GM18909 (cell line): ENCODE results near the gene MIGA1.
A peak's percentile ranks its signal among the peaks of the same experiment; 100 is the strongest.
"Not testable (repeated sequence)": the region's sequence is repeated elsewhere in the genome, so short reads cannot be mapped to it uniquely, and the experiment has no call there.

ENCODE experiments used
- ATAC-seq: cut with Tn5 transposase; IDR thresholded peaks from one replicate; pipeline ENCODE4 v1.9.1; 2021; ENCODE audit warnings: mild to moderate bottlenecking; ENCODE audit not compliant: unreplicated experiment, poor library complexity

Gene MIGA1, protein sequence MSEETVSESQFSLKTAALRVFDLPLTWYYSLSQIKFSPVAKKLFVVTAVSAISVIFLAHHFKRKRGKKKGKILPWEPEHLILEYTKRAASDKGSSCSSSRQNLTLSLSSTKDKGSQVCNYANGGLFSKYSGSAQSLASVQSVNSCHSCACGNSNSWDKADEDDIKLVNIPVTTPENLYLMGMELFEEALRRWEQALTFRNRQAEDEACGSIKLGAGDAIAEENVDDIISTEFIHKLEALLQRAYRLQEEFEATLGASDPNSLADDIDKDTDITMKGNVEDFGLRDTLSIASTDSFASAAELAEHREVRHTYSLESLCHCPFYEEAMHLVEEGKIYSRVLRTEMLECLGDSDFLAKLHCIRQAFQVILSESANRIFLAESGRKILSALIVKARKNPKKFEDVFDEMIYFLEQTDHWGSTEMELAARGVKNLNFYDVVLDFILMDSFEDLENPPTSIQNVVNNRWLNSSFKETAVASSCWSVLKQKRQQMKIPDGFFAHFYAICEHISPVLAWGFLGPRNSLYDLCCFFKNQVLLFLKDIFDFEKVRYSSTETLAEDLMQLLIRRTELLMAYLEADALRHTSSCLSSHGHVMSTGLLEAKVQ

DNA sequence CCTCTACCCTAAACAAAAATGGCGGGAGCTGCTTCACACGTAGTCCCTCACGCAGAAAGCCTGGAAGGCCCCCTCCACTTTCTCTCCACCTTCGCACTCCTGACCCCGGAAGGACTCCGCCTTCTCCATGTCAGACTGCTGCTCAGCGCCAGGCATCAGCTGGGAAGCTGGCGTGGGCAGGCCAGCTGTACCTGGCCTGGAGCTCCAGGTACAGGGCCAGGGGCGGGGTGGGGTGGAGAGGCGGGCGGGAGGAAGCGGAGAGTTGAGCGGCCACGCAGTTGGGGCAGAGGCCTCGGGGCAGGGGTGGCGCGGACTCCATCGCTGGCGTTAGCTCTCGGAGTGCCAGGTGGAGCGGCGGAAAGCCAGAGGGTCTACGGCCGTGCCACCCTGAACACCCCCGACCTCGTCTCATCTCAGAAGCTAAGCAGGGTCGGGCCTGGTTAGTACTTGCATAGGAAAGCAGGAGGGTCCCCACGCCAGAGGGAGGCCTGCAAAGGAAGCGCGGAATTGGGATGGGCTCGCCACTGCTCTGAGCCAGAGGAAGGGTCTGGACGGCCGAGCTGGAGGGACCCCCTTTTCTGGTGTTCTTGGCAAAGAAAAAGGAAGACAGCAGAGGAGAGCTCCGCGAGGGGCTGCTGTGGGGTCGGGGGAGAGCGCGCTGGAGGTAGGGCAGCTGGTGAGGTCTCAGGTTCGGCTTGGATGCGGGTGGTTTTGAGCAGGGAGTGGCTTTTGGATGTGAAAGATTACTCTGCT, at the start of gene MIGA1:
Gene MIGA1, plus strand, starts transcription at position 121 of the 753 bp plus-strand sequence. CDS start 3,604 bp downstream, outside the sequence.
- peak; percentile 93 for ATAC-seq

DNA sequence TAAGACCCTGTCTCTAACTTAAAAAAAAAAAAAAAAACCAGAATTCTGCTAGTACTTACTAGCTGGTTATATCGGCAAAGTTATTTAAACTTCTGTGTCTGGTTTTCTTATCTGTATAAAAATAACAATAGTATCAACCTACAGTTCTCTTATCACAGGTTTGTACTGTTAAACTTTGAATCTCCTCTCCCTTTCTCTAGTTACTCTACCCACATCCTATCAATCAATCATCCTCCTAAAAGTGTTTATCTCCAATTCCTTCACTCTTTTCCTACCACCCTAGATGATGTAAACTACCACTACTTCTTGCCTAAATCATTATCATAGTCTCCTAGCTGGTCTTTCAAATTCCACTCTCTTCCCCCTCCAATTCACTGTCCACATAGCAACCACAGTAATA, 47.4 kb upstream of the MIGA1 start:
- ATAC-seq = no peak

DNA sequence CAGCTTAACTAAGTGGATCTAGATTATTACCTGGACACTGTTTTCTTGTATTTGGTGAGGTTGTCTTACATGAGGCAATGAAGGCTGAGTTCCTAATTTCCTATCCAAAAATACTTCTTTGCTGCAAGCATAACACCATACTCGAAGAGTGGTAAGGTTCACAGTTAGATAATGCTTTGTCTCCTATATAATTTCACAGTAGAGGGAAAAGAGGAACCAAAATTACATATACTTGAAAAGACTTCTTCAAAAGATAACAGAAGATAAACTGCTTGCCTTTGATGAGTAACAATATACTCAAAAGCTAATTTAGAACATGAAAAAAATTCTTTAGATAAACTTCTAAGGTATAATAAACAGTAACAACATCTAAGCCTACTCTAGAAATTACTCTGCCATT, 40.2 kb upstream of the MIGA1 start:
- no peak for ATAC-seq

DNA sequence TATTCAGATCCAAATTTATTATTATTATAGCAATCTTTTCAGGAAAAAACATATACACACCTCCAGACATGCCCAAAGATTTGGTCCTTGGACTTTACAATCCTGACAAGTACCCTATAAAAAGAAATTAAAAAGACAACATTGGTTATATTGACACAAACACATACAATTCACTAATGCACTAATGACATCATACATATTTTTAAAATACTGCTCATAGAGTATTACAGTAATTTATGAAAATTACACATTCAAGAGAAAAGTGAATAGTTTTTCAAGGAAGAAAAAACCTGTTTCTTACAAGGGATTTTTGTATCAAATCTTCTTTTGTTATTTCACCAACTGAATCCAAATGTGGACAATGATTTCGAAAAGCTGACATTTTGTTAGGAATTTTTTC, 38.1 kb upstream of the MIGA1 start:
- no peak for ATAC-seq

DNA sequence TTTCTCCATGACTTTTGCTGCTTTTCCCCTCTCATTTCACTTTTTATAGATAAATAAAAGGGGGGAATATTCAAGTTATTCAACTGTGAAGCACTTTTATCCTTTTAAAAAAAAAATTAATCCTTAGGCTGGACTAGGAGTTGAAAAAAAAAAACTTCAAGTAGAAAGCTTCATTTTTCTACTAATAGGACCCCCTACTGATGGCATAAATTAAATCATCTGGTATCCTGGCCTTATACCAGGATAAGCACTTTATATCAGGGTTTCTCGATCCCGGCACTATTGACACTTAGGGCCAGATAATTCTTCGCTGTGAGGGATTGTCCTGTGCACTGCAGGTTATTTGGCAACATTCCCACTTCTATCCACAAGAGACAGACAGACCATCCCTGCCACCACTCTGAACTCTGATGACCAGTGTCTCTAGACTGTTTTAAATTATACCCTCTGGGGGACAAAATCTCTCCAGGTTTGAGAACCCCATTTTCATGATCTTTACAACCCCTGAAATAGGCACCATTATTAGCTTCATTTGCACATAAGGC, 37.4 kb upstream of the MIGA1 start:
- no peak for ATAC-seq

DNA sequence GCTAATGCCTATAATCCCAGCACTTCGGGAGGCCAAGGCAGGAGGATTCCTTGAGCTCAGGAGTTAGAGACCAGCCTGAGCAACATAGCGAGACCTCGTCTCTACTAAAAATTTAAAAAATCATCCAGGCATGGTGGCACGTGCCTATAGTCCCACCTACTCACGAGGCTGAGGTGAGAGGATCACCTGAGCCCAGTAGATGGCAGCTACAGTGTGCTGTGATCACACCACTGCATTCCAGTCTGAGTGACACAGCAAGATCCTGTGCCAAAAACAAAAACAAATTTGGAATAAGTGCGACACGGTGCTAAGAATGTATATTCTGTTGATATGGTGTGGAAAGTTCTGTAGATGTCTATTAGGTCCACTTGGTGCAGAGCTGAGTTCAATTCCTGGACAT, 34.9 kb upstream of the MIGA1 start:
- no peak for ATAC-seq

DNA sequence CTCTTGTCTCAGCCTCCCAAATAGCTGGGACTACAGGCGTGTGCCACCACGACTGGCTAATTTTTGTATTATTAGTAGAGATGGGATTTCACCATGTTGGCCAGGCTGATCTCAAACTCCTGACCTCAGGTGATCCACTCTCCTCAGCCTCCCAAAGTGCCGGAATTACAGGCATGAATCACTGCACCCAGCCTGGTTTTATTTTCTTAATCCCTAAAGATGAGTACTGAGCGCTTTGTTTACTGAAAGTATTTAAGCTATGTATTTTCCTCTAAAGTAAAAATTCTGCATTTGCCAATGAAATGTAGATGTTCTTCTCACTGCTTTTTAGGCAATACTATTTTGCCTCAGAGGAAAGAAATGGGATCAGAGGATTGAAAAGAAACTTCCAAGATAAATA, 30.0 kb upstream of the MIGA1 start:
- ATAC-seq = not testable (repeated sequence)

DNA sequence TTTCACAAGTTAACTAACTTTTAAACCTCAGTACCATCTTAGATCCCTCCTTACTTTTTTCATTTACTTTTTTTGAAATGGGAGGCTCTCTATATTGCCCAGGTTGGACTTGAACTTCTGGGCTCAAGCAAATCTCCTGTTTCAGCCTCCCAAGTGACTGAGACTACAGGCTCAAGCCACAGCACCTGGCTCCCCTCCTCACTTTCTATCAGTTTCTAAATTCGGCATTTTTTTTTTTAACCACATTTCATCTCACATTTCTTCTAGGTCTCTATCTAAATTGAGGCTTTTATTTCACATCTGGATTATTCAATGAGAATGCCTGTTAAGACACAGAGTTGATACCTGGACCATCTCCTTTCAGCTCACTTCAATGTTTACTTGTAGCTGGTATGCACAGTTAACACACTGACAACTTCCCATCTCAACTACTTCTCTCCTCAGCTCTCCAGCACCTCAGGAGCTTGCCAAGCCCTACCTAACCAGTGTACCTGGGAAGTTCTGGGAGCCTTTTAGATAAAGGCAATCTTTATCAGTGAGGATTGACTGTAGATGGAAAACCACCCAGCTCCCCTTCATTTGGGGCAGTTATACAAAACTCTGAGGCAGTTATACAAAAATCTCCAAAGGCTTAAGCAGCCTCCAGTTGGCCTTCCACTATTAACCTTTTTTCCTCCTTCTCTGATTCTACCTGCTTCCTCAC, 23.2 kb upstream of the MIGA1 start:
- no peak for ATAC-seq

DNA sequence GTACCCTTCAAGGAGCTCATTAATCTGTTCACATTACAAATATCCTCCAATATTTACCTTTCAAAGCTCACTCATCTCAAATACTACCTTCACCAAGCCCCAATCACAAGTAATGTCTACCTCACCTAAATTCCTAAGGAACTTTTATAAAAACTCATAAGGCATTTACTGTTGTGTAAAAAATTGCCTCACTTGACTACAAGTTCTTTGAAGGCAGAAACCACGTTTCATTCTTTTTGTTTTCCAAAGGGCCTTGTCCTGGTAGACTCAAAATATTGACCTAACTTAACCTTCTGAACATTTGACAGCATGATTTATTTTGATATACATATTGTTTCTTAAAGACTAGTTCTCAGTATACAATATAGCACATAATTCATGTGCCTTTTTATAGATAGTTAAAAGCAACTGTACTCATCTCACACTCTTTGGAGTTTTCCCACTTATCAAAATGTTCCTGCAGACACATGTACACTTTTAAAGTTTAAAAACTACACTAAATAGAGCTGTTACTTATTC, 22.3 kb upstream of the MIGA1 start:
- ATAC-seq = no peak

DNA sequence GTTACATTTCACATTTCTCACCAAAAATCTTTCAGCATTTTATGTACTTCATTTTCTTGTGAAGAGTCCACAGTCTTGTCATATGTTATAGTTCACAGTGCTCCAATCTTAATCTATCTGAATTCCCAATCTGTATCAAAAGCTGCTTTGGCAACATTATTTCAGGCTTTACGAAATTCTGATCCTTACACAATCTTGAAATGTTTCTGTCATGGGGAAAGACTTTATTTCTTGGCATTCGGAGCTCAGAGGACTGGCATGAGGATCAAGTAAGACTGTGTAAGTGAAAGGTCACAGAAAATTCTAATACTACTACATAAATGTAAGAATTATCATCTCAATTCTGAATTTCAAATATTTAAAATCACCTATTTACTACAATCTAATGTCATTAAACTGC, 21.8 kb upstream of the MIGA1 start:
- ATAC-seq = no peak

DNA sequence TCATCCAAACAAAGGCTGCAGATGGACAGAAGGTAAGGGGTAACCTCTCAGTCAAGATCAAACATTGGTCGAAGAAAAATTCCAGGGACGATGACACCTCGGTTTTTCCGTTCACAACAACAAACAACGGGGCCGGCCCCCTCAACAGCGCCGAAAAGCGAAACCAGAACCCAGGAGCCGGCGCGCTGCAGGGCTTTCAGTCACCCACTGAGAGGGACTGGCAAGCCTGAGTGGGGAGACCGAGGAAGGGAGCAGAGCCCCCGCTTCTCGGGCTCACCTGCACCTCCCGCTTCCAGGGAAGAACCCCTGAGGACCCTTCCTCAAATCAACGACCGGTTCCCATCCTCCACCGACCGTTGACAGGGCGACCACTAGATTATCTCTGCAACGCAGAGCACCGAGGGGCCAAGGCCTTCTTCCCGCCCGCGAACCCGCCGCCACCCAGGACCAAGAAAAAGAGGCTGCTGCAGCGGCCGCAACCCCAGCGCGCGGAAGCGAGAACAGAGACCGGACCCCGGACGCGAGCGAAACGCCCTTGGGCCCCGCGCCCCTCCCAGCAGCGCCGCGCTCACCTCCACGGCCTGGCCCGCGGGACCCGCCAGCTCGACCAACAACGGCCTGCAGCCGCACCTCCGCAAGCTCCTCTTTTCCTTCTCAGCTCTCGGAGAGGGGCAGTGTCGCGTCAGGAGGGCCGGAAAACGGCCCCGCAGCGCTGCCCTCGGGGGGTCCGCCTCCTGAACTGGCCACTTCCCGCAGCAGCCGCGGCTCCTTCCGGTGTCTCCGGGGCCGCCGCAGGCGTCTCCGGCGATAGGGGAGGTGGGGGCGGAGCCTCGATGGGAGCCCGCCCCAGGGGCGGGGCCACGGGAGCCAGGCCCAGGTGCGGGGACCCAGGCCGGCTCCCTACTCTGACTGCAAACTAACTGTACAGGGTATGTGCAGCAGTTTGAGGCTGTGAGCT, 20.1 kb upstream of the MIGA1 start, which contains the start of gene USP33:
Gene USP33, minus strand, starts transcription at position 782 of the 958 bp plus-strand sequence. CDS start 18,155 bp downstream, outside the sequence.
- peak; percentile 97 for ATAC-seq

DNA sequence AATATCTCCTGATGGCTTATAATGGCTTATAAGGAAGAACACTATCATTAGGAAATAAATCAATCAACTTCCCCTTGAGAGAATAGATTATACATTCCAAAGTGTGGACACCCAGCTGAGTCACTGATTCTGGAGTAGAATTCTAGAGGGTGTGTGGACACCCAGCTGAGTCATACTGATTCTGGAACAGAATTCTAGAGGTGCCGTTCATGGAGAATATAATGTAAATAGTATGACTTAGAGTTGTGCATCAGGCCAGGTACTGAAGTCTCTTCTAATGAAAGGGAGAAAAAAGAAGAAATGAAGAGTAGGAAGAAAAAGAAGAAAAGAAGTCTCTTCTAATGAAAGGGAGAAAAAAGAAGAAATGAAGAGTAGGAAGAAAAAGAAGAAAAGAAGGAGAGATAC, 17.4 kb upstream of the MIGA1 start:
- no peak for ATAC-seq

DNA sequence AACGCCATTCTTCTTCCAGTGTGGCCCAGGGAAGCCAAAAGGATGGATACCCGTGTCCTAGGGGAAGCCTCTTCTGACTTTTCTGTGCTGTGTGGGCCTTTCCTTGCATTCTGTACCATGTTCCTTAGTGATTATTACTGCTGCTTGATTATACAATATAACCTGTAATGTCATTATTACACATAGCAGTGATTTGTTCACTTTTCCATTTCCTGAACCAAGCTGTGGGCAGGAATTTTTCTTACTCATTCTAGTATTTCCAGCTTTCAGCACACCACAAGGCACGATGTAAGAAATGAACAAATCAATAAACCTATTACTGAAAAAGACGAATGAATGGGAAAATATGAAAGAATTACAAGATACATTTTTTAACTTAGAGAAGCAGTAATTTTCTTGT, 11.4 kb upstream of the MIGA1 start:
- no peak for ATAC-seq

DNA sequence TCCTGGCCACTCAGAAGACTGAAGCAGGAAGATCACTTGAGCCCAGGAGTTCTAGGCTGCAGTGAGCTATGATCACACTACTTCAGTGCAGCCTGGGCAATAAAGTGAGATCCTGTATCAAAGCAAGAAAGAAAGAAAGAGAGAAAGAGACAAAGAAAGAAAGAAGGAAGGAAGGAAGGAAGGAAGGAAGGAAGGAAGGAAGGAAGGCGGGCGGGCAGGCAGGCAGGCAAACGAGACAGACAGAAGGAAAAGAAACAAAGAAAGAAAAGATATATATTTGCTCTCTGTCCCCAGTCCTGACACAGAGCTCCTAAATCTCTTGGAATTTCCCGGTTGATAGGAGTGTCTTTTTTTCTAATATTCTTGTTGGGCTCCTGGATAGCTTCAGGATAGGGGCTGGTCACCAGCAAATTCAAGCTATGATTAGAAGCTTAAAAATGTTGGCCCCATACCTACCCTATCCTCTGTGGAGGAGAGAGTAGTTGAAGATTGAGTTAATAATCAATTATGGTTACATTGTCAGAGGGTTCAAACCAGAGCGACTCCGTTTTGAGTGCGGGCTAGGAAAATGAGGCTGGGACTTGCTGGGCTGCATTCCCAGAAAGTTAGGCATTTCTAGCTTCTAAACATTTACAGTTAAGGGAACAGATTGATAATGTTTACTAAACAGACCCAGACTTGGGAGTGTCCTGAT, 3.3 kb upstream of the MIGA1 start:
- no peak for ATAC-seq

DNA sequence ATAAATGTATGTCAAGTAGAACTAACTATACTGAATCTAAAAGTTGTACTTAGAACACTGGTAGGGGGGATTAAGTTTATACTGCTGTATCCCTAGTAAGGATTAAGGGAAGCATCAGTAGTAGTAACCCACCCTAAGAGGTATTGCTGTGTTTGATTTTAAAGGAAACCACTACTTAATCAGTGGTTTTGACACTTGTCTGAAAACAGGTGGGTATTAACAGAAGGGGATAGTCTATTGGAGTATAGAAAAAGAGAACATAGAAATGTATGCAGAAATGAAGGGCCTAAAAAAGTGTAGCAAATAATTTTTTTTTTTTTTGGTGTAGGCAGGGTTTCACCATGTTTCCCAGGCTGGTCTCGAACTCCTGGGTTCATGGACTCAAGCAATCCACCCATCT, 2.2 kb downstream of the MIGA1 start:
- no peak for ATAC-seq

DNA sequence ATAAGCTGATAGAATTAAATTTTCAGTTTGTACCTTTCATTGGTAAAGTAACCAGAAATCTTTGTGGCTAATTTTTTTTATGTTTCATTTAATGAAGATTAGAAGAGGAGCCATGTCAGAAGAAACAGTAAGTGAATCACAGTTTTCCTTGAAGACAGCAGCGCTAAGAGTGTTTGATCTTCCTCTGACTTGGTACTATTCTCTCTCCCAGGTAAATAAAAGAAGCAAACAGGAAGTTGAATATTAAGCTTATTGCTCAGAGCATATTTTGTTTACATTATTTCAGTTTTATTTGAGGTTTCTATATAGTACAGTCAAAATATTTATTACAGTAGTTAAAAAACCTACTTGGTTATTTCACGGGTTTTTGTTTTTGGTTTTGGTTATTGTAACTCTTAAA, 3.7 kb downstream of the MIGA1 start:
- no peak for ATAC-seq

DNA sequence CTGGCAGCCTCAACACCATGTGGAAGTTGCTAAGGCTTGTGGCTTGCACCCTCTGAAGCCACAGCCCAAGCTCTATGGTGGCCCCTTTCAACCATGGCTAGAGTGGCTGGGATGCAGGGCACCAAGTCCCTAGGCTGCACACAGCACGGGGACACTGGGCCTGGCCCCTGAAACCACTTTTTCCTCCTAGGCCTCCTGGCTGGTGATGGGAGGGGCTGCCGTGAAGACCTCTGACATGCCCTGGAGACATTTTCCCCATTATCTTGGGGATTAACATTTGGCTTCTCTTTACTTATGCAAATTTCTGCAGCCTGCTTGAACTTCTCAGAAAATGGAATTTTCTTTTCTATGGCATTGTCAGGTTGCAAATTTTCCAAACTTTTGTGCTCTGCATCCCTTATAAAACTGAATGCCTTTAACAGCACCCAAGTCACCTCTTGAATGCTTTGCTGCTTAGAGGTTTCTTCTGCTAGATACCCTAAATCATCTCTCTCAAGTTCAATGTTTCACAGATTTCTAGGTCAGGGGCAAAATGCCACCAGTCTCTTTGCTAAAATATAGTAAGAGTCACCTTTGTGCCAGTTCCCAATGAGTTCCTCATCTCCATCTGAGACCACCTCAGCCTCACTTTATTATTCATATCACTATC, 6.8 kb downstream of the MIGA1 start:
- not testable (repeated sequence) for ATAC-seq

DNA sequence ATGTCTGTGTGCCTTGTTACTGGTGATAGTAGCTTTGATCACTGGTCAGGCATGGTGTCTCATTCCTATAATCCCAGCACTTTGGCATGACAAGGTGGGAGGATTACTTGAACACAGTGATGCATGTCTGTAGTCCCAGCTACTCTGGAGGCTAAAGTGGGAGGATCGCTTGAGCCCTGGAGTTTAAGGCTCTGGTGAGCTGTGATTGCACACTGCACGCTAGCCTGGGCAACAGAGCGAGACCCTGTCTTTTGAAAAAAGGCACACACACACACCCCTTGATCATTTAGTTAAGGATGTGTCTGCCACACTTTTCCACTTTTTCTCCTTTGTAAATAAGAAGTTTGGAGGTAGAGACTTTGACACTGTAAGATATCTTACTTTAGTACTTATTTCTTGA, 15.1 kb downstream of the MIGA1 start:
- no peak for ATAC-seq
